Neural cell (in vitro differentiated cells): ENCODE data around the gene MEF2D. TPM values are rescaled to one million over a fixed set of nuclear protein-coding genes. Genes with fewer than 3 reads are reported as not detected.

ENCODE experiments used
- H2AFZ ChIP-seq: fragments of 200-600, 300-800 bp; sonication (generic), shearing (Covaris generic); 2 replicates; pipeline ENCODE4 v1.6.0; 2014; ENCODE audit warnings: low read depth, mild to moderate bottlenecking, antibody characterized with exemption, low read length, moderate library complexity
- H3F3A ChIP-seq: fragments of 200-600 bp; shearing (Covaris generic); 2 replicates; pipeline ENCODE4 v1.6.1; 2016; ENCODE audit warnings: mild to moderate bottlenecking, moderate library complexity, mixed read lengths, antibody characterized with exemption, low read length; ENCODE audit not compliant: insufficient read depth, poor library complexity, severe bottlenecking
- H3K27ac ChIP-seq: fragments of 200-600, 300-800 bp; sonication (generic), shearing (Covaris generic); 2 replicates; pipeline ENCODE4 v1.5.1; 2014; ENCODE audit warnings: mild to moderate bottlenecking, low read length, moderate library complexity
- H3K27me3 ChIP-seq: fragments of 300-800, 200-600 bp; sonication (generic), shearing (Covaris generic); 2 replicates; pipeline ENCODE4 v1.6.0; 2014; ENCODE audit warnings: mild to moderate bottlenecking, low read depth, low read length, moderate library complexity; ENCODE audit not compliant: insufficient read depth
- H3K36me3 ChIP-seq: fragments of 300-800, 200-600 bp; sonication (generic), shearing (Covaris generic); 2 replicates; pipeline ENCODE4 v1.5.1; 2014; ENCODE audit warnings: mild to moderate bottlenecking, antibody characterized with exemption, low read length, moderate library complexity; ENCODE audit not compliant: insufficient read depth
- H3K4me2 ChIP-seq: fragments of 300-800, 200-600 bp; sonication (generic), shearing (Covaris generic); 2 replicates; pipeline ENCODE4 v1.6.0; 2014; ENCODE audit warnings: mild to moderate bottlenecking, low read length
- H3K4me3 ChIP-seq: fragments of 300-800, 200-600 bp; sonication (generic), shearing (Covaris generic); 2 replicates; pipeline ENCODE4 v1.5.1; 2014; ENCODE audit warnings: mild to moderate bottlenecking, low read length, moderate library complexity
- H3K79me2 ChIP-seq: fragments of 200-600 bp; shearing (Covaris generic); replicated peaks from 2 replicates; pipeline ENCODE4 v1.6.0; 2014; ENCODE audit warnings: mild to moderate bottlenecking, low read length, moderate library complexity; ENCODE audit not compliant: insufficient read depth
- H3K9ac ChIP-seq: fragments of 300-800, 200-600 bp; sonication (generic), shearing (Covaris generic); 2 replicates; pipeline ENCODE4 v1.6.1; 2016; ENCODE audit warnings: mild to moderate bottlenecking, low read length, mixed read lengths
- H3K9me2 ChIP-seq: fragments of 200-600 bp; shearing (Covaris generic); 2 replicates; pipeline ENCODE4 v1.6.1; 2016; ENCODE audit warnings: mild to moderate bottlenecking, low read length, mixed read lengths; ENCODE audit not compliant: insufficient read depth
- H3K9me3 ChIP-seq: fragments of 200-600, 300-800 bp; sonication (generic), shearing (Covaris generic); 2 replicates; pipeline ENCODE4 v1.6.1; 2016; ENCODE audit warnings: mild to moderate bottlenecking, mixed run types, low read length, moderate library complexity, mixed read lengths
- H4K20me1 ChIP-seq: fragments of 200-600 bp; shearing (Covaris generic); 2 replicates; pipeline ENCODE4 v1.6.1; 2016; ENCODE audit warnings: mild to moderate bottlenecking, mixed run types; ENCODE audit not compliant: insufficient read depth
- CTCF ChIP-seq: fragments of 450-650 bp; IDR thresholded peaks from 2 replicates; pipeline ENCODE4 v1.5.1; 2014; ENCODE audit warnings: antibody characterized with exemption, mild to moderate bottlenecking, moderate library complexity; ENCODE audit not compliant: poor library complexity, severe bottlenecking
- EP300 ChIP-seq: fragments of 450-650 bp; conservative IDR thresholded peaks from 2 replicates; pipeline ENCODE4 v1.6.1; 2014; ENCODE audit warnings: antibody characterized with exemption, mild to moderate bottlenecking, moderate library complexity; ENCODE audit not compliant: poor library complexity, severe bottlenecking
- EZH2 ChIP-seq: fragments of 200-600, 300-800 bp; shearing (Covaris generic), sonication (generic); IDR thresholded peaks from 2 replicates; pipeline ENCODE4 v1.6.1; 2014; ENCODE audit warnings: antibody characterized with exemption, low read length, borderline replicate concordance, mild to moderate bottlenecking; ENCODE audit not compliant: insufficient read depth, poor library complexity, severe bottlenecking
- MXI1 ChIP-seq: fragments of 450-650 bp; conservative IDR thresholded peaks from 2 replicates; pipeline ENCODE4 v1.6.1; 2014; ENCODE audit warnings: antibody characterized with exemption, mild to moderate bottlenecking; ENCODE audit not compliant: poor library complexity, severe bottlenecking
- POLR2AphosphoS5 ChIP-seq: IDR thresholded peaks from 2 replicates; pipeline ENCODE4 v1.6.1; 2012
- RAD21 ChIP-seq: fragments of 450-650 bp; conservative IDR thresholded peaks from 2 replicates; pipeline ENCODE4 v1.6.1; 2014; ENCODE audit warnings: antibody characterized with exemption, mild to moderate bottlenecking, moderate library complexity
- REST ChIP-seq: IDR thresholded peaks from 2 replicates; pipeline ENCODE4 v1.6.1; 2012; ENCODE audit warnings: borderline replicate concordance
- SMC3 ChIP-seq: fragments of 450-650 bp; conservative IDR thresholded peaks from 2 replicates; pipeline ENCODE4 v1.6.1; 2014; ENCODE audit warnings: antibody characterized with exemption, mild to moderate bottlenecking, moderate library complexity; ENCODE audit not compliant: poor library complexity
- TAF1 ChIP-seq: IDR thresholded peaks from 2 replicates; pipeline ENCODE4 v1.6.1; 2012; ENCODE audit warnings: low read depth
- polyA plus RNA-seq: library from polyadenylated mRNA; depleted of rRNA; stranded (reverse); fragments of >200 nt; gene quantifications from 2 replicates; pipeline ENCODE4 v1.2.3, GENCODE V29; 2014

The MEF2D gene
- polyA plus RNA-seq, 1 donor from 2014 or later: 4.7 TPM

GRCh38 chr1:156455362-156455761 is 45.2 kb downstream of the MEF2D start:
- Histone ChIP-seq H3K9ac (no peak overlapping the region), H3K27ac (no peak overlapping the region), H2AFZ (no peak overlapping the region), H3K9me3 (no peaks in the 10 kb centered on the region), H3K27me3 (no peaks in the 10 kb centered on the region), H3K9me2 (no peaks in the 10 kb centered on the region), H4K20me1 (no peaks in the 10 kb centered on the region), H3K4me3 (no peak overlapping the region), H3K79me2 (no peaks in the 10 kb centered on the region), H3F3A (no peaks in the 10 kb centered on the region), H3K4me2 (no peak overlapping the region), H3K36me3 (no peaks in the 10 kb centered on the region)
- TF ChIP-seq TAF1: no peak
- no peak for TF ChIP-seq SMC3
- no peak for TF ChIP-seq EP300
- no peak for TF ChIP-seq CTCF
- TF ChIP-seq MXI1: no peak
- no peak for TF ChIP-seq RAD21
- TF ChIP-seq EZH2: no peak
- TF ChIP-seq REST: no peak
- TF ChIP-seq POLR2AphosphoS5: no peak

- no peaks in the 10 kb centered on the region for H3K36me3 ChIP-seq
- H2AFZ ChIP-seq: no peak overlapping the region
- H3K27ac ChIP-seq: no peak overlapping the region
- H3K27me3 ChIP-seq: no peaks in the 10 kb centered on the region
- no peaks in the 10 kb centered on the region for H3F3A ChIP-seq
- no peak overlapping the region for H3K4me2 ChIP-seq
- no peak overlapping the region for H3K9ac ChIP-seq
- no peak overlapping the region for H3K4me3 ChIP-seq
- no peaks in the 10 kb centered on the region for H3K9me3 ChIP-seq
- H3K9me2 ChIP-seq: no peaks in the 10 kb centered on the region
- no peaks in the 10 kb centered on the region for H4K20me1 ChIP-seq
- TF ChIP-seq EZH2 (no peak), POLR2AphosphoS5 (no peak), SMC3 (no peak), RAD21 (no peak), TAF1 (no peak), EP300 (no peak), MXI1 (no peak), REST (no peak)
- H3K79me2 ChIP-seq: no peaks in the 10 kb centered on the region
These were observed 47.7 kb downstream of the MEF2D start for GRCh38 chr1:156452907-156453306.
